Prostate gland (tissue), 2 donors: Measurements from ENCODE around the gene STIM1. TPM values are rescaled to one million over a fixed set of nuclear protein-coding genes. Genes with fewer than 3 reads are reported as not detected.

Experiments used
- DNase-seq: peaks from one replicate; pipeline ENCODE4 v3.0.0-alpha.2; 2019; ENCODE audit warnings: low spot score
- H3K27ac ChIP-seq, 2 donors: fragments of 200-600 bp; sonication (generic); 2 replicates each; pipeline ENCODE4 v1.5.1; 2017 to 2019
- H3K27me3 ChIP-seq: fragments of 200-600 bp; sonication (generic); replicated peaks from 2 replicates; pipeline ENCODE4 v1.5.1; 2019; ENCODE audit not compliant: insufficient read depth
- H3K36me3 ChIP-seq, 2 donors: fragments of 200-600 bp; sonication (generic); 1 replicate in 1 of 2; 2 replicates in 1 of 2; pipeline versions ENCODE4 v1.5.1 to v1.8.1; 2017 to 2019
- H3K4me1 ChIP-seq: fragments of 200-600 bp; sonication (generic); replicated peaks from 2 replicates; pipeline ENCODE4 v1.5.1; 2019
- H3K4me3 ChIP-seq, 2 donors: fragments of 200-600 bp; sonication (generic); 2 replicates each; pipeline ENCODE4 v1.5.1; 2017 to 2019
- H3K9me3 ChIP-seq: fragments of 200-600 bp; sonication (generic); 2 replicates; pipeline ENCODE4 v1.5.1; 2017
- POLR2A ChIP-seq: fragments of 450-650 bp; IDR thresholded peaks from one replicate; pipeline ENCODE4 v1.6.1; 2016; ENCODE audit warnings: antibody characterized with exemption, mild to moderate bottlenecking
- POLR2AphosphoS5 ChIP-seq: sonication (generic); formaldehyde crosslinking; IDR thresholded peaks from one replicate; pipeline ENCODE4 v1.6.1; 2017; ENCODE audit warnings: antibody characterized with exemption
- WGBS: methylation state at CpG from one replicate; pipeline ENCODE4 v1.1.5; 2018; 5-methylcytosine and 5-hydroxymethylcytosine counted together
- intact Hi-C: fragments of 100-400 bp; cut with DNase I; formaldehyde crosslinking; loops from one replicate; pipeline ENCODE4 v1.14.2; 2022
- total RNA-seq, 2 donors: library from RNA; depleted of rRNA; stranded (reverse); fragments of >200 nt; gene quantifications; one replicate each; pipeline ENCODE4 v1.1.0, GENCODE V29; 2016
- TF ChIP-seq, protein P1 (sequence below), 4 experiments: fragments of 200-600 bp in 2 of 4; fragments of 450-650 bp in 2 of 4; sonication (generic) in 2 of 4; IDR thresholded peaks; 1 replicate in 3 of 4; 2 replicates in 1 of 4; pipeline ENCODE4 v1.5.1; 2016 to 2019; ENCODE audit warnings: antibody characterized with exemption in 4 of 4, mild to moderate bottlenecking in 2 of 4, moderate library complexity in 2 of 4

The STIM1 gene
- total RNA-seq, 2 donors from 2014 or later: 34.1 to 65.0 TPM

DNA sequence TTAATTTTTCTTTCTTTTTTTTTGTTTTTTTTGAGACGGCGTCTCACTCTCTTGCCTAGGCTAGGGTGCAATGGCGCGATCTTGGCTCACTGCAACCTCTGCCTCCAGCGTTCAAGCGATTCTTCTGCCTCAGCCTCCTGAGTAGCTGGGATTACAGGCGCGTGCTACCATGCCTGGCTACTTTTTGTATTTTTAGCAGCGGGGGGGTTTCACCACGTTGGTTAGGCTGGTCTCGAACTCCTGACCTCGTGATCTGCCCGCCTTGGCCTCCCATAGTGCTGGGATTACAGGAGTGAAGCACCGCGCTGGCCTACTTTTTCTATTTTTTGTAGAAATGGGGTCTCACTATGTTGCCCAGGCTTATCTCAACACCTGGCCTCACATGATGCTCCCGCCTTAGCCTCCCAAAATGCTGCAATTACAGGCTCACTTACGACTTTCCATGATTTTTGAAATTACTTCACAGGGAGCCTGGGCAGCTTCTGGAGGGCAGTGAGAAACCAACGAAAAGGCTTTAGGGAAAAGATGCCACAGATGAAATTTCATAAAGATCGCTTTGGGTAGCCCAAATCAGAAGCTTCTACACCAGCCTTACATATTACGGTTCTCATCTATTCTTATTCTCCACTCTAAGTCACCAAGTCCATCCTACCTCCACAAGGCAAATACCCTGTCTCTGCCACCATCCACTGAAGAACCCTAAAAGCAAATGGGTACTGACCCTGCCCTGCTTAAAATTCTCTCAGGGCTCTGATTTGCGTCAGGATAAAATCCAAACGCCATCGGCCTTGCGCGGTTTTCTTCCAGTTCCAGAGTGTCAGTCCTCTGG lies 238.3 kb downstream of the STIM1 start:
- intact Hi-C loops: no loop called here
- H3K4me3 ChIP-seq: peak overlapping the region; percentile 64 to 80
- WGBS: 64% methylated on average over 25 of the region's 25 CpGs
- no peaks in the 10 kb centered on the region for H3K27me3 ChIP-seq
- H3K36me3 ChIP-seq: peaks cover 0 to 4% of the 10 kb centered on the region in 2 donors
- H3K9me3 ChIP-seq: no peaks in the 10 kb centered on the region
- no peak for DNase-seq
- TF ChIP-seq POLR2A (no peak), POLR2AphosphoS5 (no peak)
- TF ChIP-seq, protein P1, sequence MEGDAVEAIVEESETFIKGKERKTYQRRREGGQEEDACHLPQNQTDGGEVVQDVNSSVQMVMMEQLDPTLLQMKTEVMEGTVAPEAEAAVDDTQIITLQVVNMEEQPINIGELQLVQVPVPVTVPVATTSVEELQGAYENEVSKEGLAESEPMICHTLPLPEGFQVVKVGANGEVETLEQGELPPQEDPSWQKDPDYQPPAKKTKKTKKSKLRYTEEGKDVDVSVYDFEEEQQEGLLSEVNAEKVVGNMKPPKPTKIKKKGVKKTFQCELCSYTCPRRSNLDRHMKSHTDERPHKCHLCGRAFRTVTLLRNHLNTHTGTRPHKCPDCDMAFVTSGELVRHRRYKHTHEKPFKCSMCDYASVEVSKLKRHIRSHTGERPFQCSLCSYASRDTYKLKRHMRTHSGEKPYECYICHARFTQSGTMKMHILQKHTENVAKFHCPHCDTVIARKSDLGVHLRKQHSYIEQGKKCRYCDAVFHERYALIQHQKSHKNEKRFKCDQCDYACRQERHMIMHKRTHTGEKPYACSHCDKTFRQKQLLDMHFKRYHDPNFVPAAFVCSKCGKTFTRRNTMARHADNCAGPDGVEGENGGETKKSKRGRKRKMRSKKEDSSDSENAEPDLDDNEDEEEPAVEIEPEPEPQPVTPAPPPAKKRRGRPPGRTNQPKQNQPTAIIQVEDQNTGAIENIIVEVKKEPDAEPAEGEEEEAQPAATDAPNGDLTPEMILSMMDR (IDR thresholded peaks at IDR 0.05): no peak
- H3K27ac ChIP-seq: peak overlapping the region; percentile 90 to 94
- H3K4me1 ChIP-seq: no peaks in the 10 kb centered on the region

DNA sequence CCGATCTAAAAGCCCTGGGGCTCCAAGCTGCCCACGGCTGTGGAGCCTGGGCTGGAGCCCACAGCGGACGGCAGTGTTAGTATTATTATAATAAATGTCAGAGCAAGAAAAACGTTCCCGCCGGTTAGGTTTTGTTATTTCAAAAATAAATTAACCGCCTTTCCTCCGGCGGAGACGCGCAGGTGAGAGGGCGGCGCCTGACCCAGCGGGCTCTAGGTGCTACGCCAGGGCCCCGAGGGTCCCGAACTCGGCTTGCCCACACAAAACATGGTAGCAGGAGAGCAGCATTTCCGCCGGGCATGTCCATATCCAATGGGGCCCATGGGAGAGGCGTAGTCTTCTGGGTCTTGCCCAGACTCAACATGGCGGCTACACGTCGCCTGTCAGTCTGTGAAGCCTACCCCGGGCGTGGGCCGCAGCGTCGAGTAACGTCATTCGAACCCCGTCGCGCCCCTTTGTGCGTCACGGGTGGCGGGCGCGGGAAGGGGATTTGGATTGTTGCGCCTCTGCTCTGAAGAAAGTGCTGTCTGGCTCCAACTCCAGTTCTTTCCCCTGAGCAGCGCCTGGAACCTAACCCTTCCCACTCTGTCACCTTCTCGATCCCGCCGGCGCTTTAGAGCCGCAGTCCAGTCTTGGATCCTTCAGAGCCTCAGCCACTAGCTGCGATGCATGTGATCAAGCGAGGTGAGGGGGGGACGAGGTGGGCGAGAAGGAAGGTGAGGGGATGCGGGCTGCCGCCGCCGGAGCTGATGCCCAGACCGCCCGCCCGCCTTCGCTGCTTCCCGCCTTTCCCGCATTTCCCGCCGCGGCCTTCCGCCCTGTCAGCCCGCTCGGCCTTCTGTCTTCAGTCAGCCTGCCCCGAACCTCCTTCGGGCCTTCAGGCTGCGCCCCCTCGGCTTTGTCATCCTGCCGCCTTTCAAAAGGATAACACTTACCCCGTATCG lies 239.2 kb downstream of the STIM1 start, which contains the start of gene RRM1:
Gene RRM1 (plus strand): TSS at position 452 of the 944 bp plus-strand sequence. CDS start 214 bp downstream, at position 666.
- intact Hi-C loops: no loop called here
- Histone ChIP-seq H3K4me3 (peak within 1 kb of the TSS; percentile 64 to 80), H3K9me3 (no peaks in the 10 kb centered on the region), H3K27me3 (no peaks in the 10 kb centered on the region), H3K4me1 (no peaks in the 10 kb centered on the region), H3K36me3 (peaks cover 0 to 4% of the 10 kb centered on the region in 2 donors), H3K27ac (peak within 1 kb of the TSS; percentile 90 to 94)
- DNase-seq: peak; percentile 94
- WGBS: under 1% methylated on average over 58 of the region's 74 CpGs
- TF ChIP-seq POLR2A (peak; percentile 78), POLR2AphosphoS5 (peak; percentile 96)
- TF ChIP-seq, protein P1 (IDR thresholded peaks at IDR 0.05): no peak

DNA sequence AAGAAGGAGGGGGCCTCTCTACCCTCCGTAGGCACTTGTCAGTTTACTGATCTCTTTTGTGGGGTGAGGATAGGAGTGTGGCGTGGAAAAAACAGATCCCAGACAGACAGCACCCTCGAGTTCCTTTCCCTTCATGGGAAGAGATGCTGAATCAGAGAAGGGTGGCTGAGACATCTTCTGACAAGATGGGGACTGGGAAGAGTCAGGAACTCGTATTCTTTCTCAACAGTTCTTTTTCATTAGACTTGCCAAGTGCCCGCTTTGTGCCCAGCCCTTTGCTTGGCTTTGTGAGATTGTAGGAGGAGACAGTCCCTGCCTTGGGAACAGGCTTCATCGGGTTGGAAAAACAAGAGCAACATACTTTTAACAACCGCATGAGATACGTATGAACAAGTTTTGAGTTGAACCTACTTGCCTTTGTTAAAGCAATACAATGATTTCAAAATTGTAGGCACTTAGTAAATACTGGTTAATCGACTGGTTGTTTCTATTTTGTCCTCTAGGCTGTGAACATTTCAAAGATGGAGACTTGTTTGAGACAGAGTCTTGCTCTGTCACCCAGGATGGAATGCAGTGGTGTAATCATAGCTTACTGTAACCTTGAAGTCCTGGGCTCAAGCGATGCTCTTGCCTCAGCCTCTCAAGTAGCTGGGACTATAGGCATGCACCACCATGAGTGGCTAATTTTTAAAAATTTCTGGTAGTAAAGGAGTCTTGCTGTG lies 240.2 kb downstream of the STIM1 start:
- DNase-seq: no peak
- Histone ChIP-seq H3K27me3 (no peaks in the 10 kb centered on the region), H3K4me1 (no peaks in the 10 kb centered on the region), H3K27ac (peak overlapping the region; percentile 90 to 94), H3K9me3 (no peaks in the 10 kb centered on the region), H3K36me3 (peaks cover 0 to 4% of the 10 kb centered on the region in 2 donors), H3K4me3 (peak overlapping the region; percentile 64 to 80)
- intact Hi-C loops: no loop called here
- TF ChIP-seq POLR2AphosphoS5 (no peak), POLR2A (no peak)
- TF ChIP-seq, protein P1 (IDR thresholded peaks at IDR 0.05): no peak
- 8% methylated on average over 10 of the region's 10 CpGs for WGBS

DNA sequence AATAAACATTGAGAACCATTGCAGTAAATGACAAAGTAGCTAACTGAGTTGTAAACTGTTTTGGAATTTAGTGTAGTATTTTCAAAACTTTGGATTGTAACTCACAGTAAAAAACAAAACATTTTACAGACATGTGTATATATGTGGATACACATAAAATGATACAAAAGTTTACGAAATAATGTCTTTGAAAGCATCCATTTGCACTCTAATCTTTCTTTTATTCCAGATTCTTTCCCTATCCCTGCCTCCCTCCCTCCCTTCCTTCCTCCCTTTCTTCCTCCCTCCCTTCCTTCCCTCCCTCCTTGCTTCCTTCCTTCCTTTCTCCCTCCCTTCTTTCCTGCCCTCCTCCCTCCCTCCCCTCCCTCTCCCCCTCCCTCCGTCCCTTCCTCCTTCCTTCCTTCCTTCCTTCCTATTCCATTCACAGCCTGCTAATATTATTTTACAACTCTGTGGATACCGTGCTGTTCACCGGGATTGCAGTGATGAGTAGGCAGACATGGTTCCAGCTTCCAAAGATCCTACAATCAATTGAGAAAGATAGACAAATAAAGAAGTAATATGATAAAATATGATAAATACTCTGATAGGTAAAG lies 242.7 kb downstream of the STIM1 start:
- no peaks in the 10 kb centered on the region for H3K36me3 ChIP-seq
- WGBS: 62% methylated on average over 4 of the region's 4 CpGs
- TF ChIP-seq POLR2AphosphoS5: no peak
- TF ChIP-seq POLR2A: no peak
- TF ChIP-seq, protein P1 (IDR thresholded peaks at IDR 0.05): no peak
- H3K27me3 ChIP-seq: no peaks in the 10 kb centered on the region
- intact Hi-C loops: no loop called here
- H3K27ac ChIP-seq: no peak overlapping the region
- H3K4me3 ChIP-seq: no peak overlapping the region
- DNase-seq: no peak
- no peaks in the 10 kb centered on the region for H3K9me3 ChIP-seq
- H3K4me1 ChIP-seq: no peaks in the 10 kb centered on the region
